ENCODE measurements around the gene SLC35E4.
A peak's percentile ranks its signal among the peaks of the same experiment; 100 is the strongest.
"Not testable (repeated sequence)": the region's sequence is repeated elsewhere in the genome, so short reads cannot be mapped to it uniquely, and the experiment has no call there.

Gene SLC35E4

DNA sequence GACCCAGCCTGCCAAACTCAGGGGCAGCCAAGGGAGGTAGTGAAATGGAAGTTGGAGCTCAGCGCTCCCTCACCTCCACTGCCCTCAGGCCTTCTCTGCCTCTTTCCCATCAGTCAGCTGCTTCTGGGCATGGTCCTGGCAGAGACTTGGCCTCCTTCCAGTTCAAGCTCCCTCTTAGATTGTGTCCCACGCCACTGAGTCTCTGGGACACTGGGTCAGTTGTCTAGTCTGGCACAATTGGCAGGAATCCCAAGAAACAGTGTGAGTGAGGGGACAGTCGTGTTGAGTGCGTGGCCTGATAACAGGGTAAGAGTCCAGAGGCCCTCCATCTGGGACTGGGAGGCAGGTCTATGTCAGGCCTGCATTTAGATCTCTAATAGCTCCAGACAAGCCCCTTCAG is 7.1 kb upstream of the SLC35E4 start:
- H3K27me3 Mint-ChIP-seq: no peaks in the 10 kb centered on the region
- H3K4me1 Mint-ChIP-seq (ENCODE audit: low read depth): no peaks in the 10 kb centered on the region
- no peaks in the 10 kb centered on the region for H3K36me3 Mint-ChIP-seq (ENCODE audit: low read depth)
- no peak overlapping the region for H3K4me3 Mint-ChIP-seq
- no peak overlapping the region for H3K27ac Mint-ChIP-seq
- no peaks in the 10 kb centered on the region for H3K9me3 Mint-ChIP-seq
- DNase-seq: no peak

DNA sequence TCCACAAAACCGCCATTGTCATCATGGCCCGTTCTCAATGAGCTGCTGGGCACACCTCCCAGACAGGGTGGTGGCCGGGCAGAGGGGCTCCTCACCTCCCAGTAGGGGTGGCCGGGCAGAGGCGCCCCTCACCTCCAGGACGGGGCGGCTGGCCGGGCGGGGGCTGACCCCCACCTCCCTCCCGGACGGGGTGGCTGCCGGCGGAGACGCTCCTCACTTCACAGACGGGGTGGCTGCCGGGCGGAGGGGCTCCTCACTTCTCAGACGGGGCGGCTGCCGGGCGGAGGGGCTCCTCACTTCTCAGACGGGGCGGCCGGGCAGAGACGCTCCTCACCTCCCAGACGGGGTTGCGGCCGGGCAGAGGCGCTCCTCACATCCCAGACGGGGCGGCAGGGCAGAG is 4.1 kb upstream of the SLC35E4 start:
- H3K4me3 Mint-ChIP-seq; H3K27me3 Mint-ChIP-seq; H3K36me3 Mint-ChIP-seq (ENCODE audit: low read depth); H3K27ac Mint-ChIP-seq; DNase-seq; H3K9me3 Mint-ChIP-seq: not testable (repeated sequence)
- H3K4me1 Mint-ChIP-seq (ENCODE audit: low read depth): peaks cover 14% of the 10 kb centered on the region

DNA sequence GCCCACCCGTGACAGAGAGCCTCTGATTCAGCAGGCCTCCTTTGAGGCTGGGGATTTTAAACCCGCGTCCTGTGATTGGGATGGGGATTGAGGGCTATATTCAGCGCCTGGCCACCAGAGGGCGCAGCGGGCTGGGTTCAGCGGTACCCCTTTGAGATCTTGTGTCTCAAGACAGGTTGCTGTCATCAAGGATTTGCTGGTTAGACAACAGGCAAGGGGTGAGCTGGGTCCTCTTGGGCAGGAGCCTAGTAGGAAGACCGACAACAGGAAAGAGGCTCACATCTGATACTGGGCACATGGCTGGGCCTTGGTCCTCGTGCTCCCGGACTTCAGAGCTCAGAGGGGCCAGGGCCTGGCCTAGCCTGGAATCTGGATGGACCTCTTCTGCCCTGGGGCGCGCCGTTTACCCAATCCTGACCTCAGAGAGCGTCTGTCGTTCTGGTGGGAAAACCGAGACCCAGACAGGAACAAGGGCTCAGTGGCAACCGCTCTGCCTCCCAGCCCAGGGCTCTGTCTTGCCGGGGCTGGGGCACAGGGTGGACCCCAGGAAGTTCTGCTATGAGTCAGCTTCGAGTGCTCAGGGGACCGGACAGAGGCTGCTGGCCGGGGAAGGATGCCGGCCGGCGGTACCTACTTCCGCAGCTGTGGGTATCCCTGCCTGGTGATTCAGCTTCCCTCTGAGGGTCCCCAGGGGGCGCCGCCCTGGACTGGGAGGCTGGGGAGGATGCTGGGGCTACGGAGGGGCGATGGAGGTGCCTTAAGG is 929 bp upstream of the SLC35E4 start:
- Mint-ChIP-seq H3K27ac (peak overlapping the region; percentile 91), H3K36me3 (ENCODE audit: low read depth) (peaks cover 20% of the 10 kb centered on the region), H3K9me3 (peaks cover 4% of the 10 kb centered on the region), H3K27me3 (no peaks in the 10 kb centered on the region), H3K4me3 (peak overlapping the region; percentile 86), H3K4me1 (ENCODE audit: low read depth) (peaks cover 30% of the 10 kb centered on the region)
- peak; percentile 94 for DNase-seq

DNA sequence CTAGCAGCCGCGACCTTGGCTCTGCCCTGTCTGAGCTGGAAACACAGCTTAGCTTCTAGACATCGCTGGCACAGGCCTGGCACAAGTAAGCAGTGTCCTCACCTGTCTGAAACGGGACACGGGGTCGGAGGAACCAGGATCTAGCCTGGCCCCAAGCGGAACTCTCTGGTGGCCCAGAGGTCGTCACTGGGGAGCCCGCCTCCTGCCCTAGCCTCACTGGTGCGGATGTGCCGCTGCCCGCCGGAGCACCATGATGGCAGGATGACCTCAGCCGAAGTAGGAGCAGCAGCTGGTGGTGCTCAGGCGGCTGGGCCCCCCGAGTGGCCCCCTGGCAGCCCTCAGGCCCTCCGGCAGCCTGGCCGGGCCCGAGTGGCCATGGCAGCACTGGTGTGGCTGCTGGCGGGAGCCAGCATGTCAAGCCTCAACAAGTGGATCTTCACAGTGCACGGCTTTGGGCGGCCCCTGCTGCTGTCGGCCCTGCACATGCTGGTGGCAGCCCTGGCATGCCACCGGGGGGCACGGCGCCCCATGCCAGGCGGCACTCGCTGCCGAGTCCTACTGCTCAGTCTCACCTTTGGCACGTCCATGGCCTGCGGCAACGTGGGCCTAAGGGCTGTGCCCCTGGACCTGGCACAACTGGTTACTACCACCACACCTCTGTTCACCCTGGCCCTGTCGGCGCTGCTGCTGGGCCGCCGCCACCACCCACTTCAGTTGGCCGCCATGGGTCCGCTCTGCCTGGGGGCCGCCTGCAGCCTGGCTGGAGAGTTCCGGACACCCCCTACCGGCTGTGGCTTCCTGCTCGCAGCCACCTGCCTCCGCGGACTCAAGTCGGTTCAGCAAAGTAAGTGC is 871 bp downstream of the SLC35E4 start:
- Mint-ChIP-seq H3K27ac (peak overlapping the region; percentile 93), H3K4me1 (ENCODE audit: low read depth) (peaks cover 31% of the 10 kb centered on the region), H3K9me3 (peaks cover 4% of the 10 kb centered on the region), H3K4me3 (peak overlapping the region; percentile 86), H3K36me3 (ENCODE audit: low read depth) (peaks cover 24% of the 10 kb centered on the region), H3K27me3 (no peaks in the 10 kb centered on the region)
- DNase-seq: peak; percentile 60

DNA sequence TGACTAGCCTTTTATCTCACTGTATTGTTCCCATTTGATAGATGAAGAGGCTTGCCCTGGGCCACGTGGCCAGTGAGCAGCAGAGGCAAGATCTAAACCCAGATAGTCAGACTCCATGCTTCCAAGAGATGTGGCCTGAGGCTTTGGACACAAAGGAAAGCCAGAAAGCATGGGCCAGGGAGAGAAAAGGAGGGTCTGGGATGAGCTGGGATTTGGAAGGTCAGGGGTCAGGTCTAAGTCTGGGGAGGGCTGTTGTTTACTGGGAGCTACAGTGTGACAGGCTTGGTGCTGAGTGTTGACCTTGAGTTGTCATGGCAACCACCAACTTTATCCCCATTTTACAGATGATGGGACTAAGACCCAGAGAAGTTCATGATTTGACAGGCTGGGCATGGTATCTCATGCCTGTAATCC is 2.1 kb downstream of the SLC35E4 start:
- Mint-ChIP-seq H3K4me1 (ENCODE audit: low read depth) (peaks cover 33% of the 10 kb centered on the region), H3K9me3 (peaks cover 4% of the 10 kb centered on the region), H3K36me3 (ENCODE audit: low read depth) (peaks cover 24% of the 10 kb centered on the region), H3K27me3 (no peaks in the 10 kb centered on the region), H3K4me3 (peak overlapping the region; percentile 86), H3K27ac (peak overlapping the region; percentile 62)
- DNase-seq: no peak

DNA sequence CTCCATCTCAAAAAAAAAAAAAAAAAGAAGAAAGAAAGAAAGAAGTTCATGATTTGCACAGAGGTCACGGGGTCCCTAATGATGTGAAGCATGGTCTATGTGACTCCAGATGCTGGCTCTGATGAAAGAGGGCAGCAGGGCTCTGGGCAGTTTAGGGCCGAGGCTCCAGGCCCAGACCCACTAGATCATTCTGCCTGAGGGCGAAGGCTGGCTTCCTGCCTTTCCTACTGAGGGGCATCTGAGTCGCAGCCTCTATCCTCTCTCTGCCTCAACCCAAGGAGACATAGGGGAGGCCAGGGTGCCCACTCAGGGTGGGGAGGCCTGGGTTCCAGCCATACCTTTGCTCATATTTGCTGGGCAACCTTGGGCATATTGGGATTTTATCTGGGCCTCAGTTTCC is 4.8 kb downstream of the SLC35E4 start:
- Mint-ChIP-seq H3K36me3 (ENCODE audit: low read depth) (peaks cover 25% of the 10 kb centered on the region), H3K4me1 (ENCODE audit: low read depth) (peaks cover 48% of the 10 kb centered on the region), H3K9me3 (peaks cover 4% of the 10 kb centered on the region), H3K4me3 (no peak overlapping the region), H3K27me3 (no peaks in the 10 kb centered on the region), H3K27ac (no peak overlapping the region)
- no peak for DNase-seq

DNA sequence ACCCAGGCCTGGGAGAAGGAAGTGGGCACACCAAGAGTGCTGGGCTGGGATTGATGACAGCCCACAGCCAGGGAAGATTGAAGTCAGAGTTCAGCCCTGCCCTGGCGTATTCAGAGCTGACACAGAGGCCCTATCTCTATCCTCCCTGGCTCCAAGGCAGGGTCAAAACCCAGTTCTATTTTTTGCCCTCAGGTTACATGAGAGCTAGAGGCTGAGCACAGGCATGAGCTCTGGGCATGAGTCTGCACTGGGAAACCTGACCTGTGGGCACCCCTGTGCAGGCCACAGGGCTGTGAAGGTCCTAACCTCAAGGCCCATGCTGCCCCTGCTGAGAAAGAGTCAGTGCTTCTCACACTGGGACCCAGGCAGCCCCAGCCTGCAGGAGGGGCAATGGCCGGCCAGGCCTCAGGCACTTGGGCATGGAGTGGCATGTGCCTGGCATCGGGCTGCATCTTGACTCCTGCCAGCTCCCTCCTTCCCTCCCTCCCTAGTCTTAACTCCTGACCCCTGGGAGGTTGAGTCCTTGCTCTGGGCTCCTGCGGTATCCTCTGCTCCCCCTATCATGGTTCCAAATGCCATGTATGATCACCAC is 5.4 kb downstream of the SLC35E4 start:
- H3K36me3 Mint-ChIP-seq (ENCODE audit: low read depth): peaks cover 24% of the 10 kb centered on the region
- no peak overlapping the region for H3K27ac Mint-ChIP-seq
- DNase-seq: no peak
- H3K27me3 Mint-ChIP-seq: no peaks in the 10 kb centered on the region
- peaks cover 47% of the 10 kb centered on the region for H3K4me1 Mint-ChIP-seq (ENCODE audit: low read depth)
- H3K4me3 Mint-ChIP-seq: no peak overlapping the region
- peaks cover 4% of the 10 kb centered on the region for H3K9me3 Mint-ChIP-seq

DNA sequence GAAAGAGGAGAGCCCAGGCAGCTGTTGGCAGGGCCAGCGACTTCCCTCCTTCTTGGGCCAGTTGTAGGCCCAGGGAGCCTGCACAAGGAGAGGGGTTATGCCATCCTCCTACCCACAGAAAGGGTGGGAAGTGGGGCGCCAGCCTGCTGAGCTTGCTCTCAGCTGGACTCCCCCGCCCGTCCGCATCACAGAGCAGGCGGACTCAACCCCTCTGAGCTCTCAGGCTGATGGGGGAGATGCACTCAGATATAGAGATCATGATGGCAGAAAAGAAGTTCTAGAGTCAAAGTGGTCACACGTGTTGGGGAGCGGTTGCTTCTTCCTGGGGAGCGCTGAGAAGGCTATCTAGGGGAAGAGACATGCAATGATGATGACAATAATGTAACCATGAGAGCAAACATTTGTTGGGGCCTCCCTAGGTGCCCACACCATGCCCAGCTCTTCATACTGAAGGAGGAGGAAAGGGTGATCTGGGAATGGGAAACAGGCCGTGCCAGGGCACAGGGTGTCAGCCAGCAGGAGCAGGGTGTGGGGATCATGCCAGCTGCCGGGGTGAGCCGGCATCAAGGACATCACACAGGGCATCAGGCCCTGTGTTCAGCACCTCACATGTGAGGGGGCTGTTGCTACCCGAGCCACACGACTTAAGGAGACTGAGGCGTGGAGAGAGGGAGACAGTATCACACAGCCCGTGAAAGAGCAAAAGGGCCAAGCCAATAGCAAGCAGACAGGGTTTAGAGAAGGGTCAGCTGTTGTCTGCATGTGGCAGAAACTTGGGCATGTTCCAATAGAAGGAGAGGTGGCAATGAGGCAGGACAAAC is 7.7 kb downstream of the SLC35E4 start:
- H3K4me1 Mint-ChIP-seq (ENCODE audit: low read depth): peaks cover 42% of the 10 kb centered on the region
- H3K27ac Mint-ChIP-seq: peak overlapping the region; percentile 96
- H3K27me3 Mint-ChIP-seq: no peaks in the 10 kb centered on the region
- H3K4me3 Mint-ChIP-seq: peak overlapping the region; percentile 59
- H3K9me3 Mint-ChIP-seq: peaks cover 4% of the 10 kb centered on the region
- DNase-seq: no peak
- H3K36me3 Mint-ChIP-seq (ENCODE audit: low read depth): peaks cover 22% of the 10 kb centered on the region

DNA sequence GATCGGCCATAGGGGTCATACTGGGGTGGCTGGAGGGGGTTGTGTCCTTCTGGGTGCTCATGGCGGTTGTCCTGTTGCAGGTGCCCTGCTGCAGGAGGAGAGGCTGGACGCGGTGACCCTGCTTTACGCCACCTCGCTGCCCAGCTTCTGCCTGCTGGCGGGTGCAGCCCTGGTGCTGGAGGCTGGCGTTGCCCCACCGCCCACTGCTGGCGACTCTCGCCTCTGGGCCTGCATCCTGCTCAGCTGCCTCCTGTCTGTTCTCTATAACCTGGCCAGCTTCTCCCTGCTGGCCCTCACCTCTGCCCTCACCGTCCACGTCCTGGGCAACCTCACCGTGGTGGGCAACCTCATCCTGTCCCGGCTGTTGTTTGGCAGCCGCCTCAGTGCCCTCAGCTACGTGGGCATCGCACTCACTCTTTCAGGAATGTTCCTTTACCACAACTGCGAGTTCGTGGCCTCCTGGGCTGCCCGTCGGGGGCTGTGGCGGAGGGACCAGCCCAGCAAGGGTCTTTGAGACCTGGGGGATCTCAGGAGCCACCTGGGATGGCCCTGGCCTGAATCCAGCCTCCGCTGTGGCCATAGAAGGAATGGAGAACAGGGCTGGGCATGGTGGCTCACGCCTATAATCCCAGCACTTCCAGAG is 11.1 kb downstream of the SLC35E4 start:
- Mint-ChIP-seq H3K4me1 (ENCODE audit: low read depth) (peaks cover 56% of the 10 kb centered on the region), H3K36me3 (ENCODE audit: low read depth) (peaks cover 10% of the 10 kb centered on the region), H3K9me3 (no peaks in the 10 kb centered on the region), H3K27ac (no peak overlapping the region), H3K27me3 (no peaks in the 10 kb centered on the region), H3K4me3 (no peak overlapping the region)
- no peak for DNase-seq

DNA sequence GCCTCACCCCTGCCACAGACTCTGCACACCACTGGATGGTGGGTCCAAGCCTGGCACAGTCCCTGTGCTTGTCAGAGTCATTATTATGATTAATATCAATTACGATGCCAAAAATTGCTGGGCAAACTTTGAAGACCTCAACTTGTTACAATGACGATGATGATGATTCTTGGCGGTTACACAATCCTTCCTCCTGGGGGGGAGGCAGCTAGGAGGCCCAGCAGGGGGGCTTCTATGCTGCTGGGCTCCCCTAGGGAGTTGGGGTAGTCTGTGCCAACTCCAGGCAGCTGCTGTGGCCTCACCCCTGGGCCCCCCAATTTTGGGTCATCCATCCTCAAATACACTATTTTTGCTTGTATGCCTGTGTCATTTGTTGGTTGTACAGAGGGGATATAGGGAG is 12.0 kb downstream of the SLC35E4 start:
- no peaks in the 10 kb centered on the region for H3K27me3 Mint-ChIP-seq
- no peak for DNase-seq
- no peak overlapping the region for H3K27ac Mint-ChIP-seq
- no peak overlapping the region for H3K4me3 Mint-ChIP-seq
- H3K4me1 Mint-ChIP-seq (ENCODE audit: low read depth): peaks cover 58% of the 10 kb centered on the region
- no peaks in the 10 kb centered on the region for H3K9me3 Mint-ChIP-seq
- H3K36me3 Mint-ChIP-seq (ENCODE audit: low read depth): peaks cover 10% of the 10 kb centered on the region

DNA sequence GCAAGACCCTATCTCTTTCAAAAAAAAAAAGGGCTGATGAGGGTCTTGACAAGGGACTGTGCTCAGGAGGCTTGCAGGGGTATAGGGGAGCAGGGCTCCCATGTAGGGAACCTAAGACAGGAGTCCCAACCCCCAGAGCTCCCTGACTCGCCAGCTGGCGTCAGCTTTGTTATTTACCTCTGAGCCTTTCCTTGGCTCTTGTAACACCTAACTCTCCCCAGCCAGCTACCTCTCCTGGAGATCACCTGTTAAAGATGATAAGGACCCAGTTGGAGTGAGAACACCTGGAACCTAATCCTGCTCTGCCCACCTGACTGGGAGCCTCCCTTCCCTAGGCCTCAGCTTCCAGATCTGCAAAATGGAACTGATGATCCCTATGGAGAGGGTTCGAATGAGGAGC is 13.2 kb downstream of the SLC35E4 start:
- Mint-ChIP-seq H3K4me3 (no peak overlapping the region), H3K9me3 (no peaks in the 10 kb centered on the region), H3K4me1 (ENCODE audit: low read depth) (peaks cover 51% of the 10 kb centered on the region), H3K36me3 (ENCODE audit: low read depth) (peaks cover 8% of the 10 kb centered on the region), H3K27me3 (no peaks in the 10 kb centered on the region), H3K27ac (peak overlapping the region; percentile 93)
- DNase-seq: no peak

DNA sequence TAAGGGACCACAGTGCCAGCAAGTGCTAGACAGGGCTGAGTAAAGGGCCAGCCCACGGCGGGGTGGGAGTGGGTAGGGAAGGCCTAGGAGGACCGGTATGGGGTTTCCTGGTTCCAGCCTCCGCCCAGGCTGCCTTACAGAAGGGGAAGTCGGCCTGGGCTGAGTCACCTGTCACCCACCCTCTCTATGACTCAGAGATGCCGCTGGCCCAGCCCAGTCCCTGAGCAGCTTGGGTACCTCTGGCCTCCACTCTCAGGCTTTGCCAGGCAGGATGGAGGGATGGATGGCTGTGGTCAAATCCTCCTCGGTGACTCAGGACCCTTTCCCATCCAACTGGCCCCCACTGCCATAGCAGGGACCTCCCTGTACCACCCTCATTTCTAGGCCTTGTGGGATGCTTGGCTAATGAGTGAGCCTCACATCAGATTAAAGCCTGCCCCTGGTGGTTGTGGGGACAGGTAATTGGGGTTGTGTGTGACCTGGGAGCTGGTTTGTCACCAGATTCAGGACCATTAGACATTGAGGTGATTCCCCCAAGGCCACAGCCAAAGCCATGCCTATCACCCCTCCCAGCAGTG is 13.9 kb downstream of the SLC35E4 start:
- Mint-ChIP-seq H3K36me3 (ENCODE audit: low read depth) (peaks cover 12% of the 10 kb centered on the region), H3K4me1 (ENCODE audit: low read depth) (peaks cover 44% of the 10 kb centered on the region), H3K27ac (peak overlapping the region; percentile 93), H3K4me3 (no peak overlapping the region), H3K9me3 (no peaks in the 10 kb centered on the region), H3K27me3 (no peaks in the 10 kb centered on the region)
- DNase-seq: peak; percentile 88

DNA sequence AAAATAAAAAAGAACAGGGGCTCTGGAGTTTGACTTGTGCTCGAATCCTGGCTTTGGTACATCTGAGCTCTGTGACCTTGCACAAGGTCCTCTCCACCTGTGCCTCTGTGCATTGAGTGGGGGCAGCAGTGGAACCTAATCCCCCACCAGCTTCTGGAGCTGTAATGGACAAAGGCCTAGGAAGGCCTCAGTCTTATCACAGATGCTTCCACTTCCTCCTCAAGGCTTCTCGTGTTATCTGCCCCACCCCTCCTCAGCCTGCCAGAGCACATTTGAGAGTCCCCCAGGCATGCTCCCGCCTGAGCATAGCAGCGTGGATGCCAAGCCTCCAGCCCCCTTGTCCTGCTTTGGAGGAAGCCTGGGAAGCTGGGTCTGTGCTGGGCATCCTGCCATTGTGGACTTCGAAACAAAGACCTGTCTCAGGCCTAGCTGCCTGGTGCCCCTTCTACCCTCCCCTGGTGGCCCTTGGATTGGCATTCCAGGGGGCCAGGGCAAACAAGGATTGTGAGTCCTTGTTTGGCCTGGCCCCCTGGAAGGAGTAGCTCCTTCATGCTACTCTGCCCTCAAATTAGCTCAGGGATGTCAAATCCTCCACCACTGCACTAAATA is 15.0 kb downstream of the SLC35E4 start:
- Mint-ChIP-seq H3K27me3 (no peaks in the 10 kb centered on the region), H3K9me3 (no peaks in the 10 kb centered on the region), H3K4me3 (no peak overlapping the region), H3K4me1 (ENCODE audit: low read depth) (peaks cover 38% of the 10 kb centered on the region), H3K27ac (peak overlapping the region; percentile 64), H3K36me3 (ENCODE audit: low read depth) (peaks cover 19% of the 10 kb centered on the region)
- no peak for DNase-seq

Measured in activated T-cell treated with anti-CD3 and anti-CD28 coated beads, Interleukin-2, amount 50 U/mL, for 24 hours (primary cell).